Astrocyte (in vitro differentiated cells and primary cell): ENCODE results near the gene CIB1. TPM values are rescaled to one million over a fixed set of nuclear protein-coding genes. Genes with fewer than 3 reads are reported as not detected.

Source experiments
- DNase-seq: peaks from one replicate; pipeline ENCODE4 v3.0.0-alpha.2; 2010; ENCODE audit warnings: low read depth
- FAIRE-seq: peaks from 2 replicates; lab custom pipeline; 2011; peaks lifted over from hg19 to GRCh38; lab: Jason Lieb, UNC
- H2AFZ ChIP-seq: 2 replicates; pipeline ENCODE4 v1.6.0; 2012; ENCODE audit warnings: low read depth, low read length, inconsistent platforms
- H3K27ac ChIP-seq: 2 replicates; pipeline ENCODE4 v1.5.1; 2011; ENCODE audit warnings: low read depth, low read length, inconsistent platforms
- H3K27me3 ChIP-seq: 2 replicates; pipeline ENCODE4 v1.6.0; 2011; ENCODE audit warnings: low read length, inconsistent platforms; ENCODE audit not compliant: insufficient read depth
- H3K36me3 ChIP-seq: 2 replicates; pipeline ENCODE4 v1.5.1; 2011; ENCODE audit warnings: low read length, inconsistent platforms; ENCODE audit not compliant: insufficient read depth
- H3K4me1 ChIP-seq: 2 replicates; pipeline ENCODE4 v1.5.1; 2011; ENCODE audit warnings: low read length, inconsistent platforms; ENCODE audit not compliant: insufficient read depth
- H3K4me2 ChIP-seq: 2 replicates; pipeline ENCODE4 v1.6.0; 2012; ENCODE audit warnings: low read length, inconsistent platforms
- H3K4me3 ChIP-seq: 2 replicates; pipeline ENCODE4 v1.5.1; 2011; ENCODE audit warnings: low read depth, mild to moderate bottlenecking, low read length, inconsistent platforms; ENCODE audit not compliant: insufficient read depth
- H3K79me2 ChIP-seq: 2 replicates; pipeline ENCODE4 v1.6.0; 2012; ENCODE audit warnings: mild to moderate bottlenecking, low read length, inconsistent platforms; ENCODE audit not compliant: insufficient read depth
- H3K9ac ChIP-seq: 2 replicates; pipeline ENCODE4 v1.6.0; 2012; ENCODE audit warnings: mild to moderate bottlenecking, low read length, inconsistent platforms
- H3K9me3 ChIP-seq: 2 replicates; pipeline ENCODE4 v1.5.1; 2012; ENCODE audit warnings: low read depth, mild to moderate bottlenecking, low read length, inconsistent platforms; ENCODE audit not compliant: insufficient read depth
- H4K20me1 ChIP-seq: 2 replicates; pipeline ENCODE4 v1.6.0; 2012; ENCODE audit warnings: low read length, inconsistent platforms; ENCODE audit not compliant: insufficient read depth
- H3K27ac Mint-ChIP-seq: one replicate; pipeline ENCODE4 v1.8.0; 2021; ENCODE audit warnings: mild to moderate bottlenecking, mixed read lengths; ENCODE audit not compliant: unreplicated experiment
- H3K27me3 Mint-ChIP-seq: one replicate; pipeline ENCODE4 v1.8.0; 2021; ENCODE audit warnings: low read depth, mixed read lengths; ENCODE audit not compliant: unreplicated experiment
- H3K36me3 Mint-ChIP-seq: one replicate; pipeline ENCODE4 v1.8.0; 2021; ENCODE audit warnings: low read depth, mixed read lengths; ENCODE audit not compliant: unreplicated experiment
- H3K4me1 Mint-ChIP-seq: one replicate; pipeline ENCODE4 v1.8.0; 2021; ENCODE audit warnings: low read depth, mixed read lengths; ENCODE audit not compliant: unreplicated experiment
- H3K4me3 Mint-ChIP-seq: one replicate; pipeline ENCODE4 v1.8.0; 2021; ENCODE audit warnings: mild to moderate bottlenecking, moderate library complexity, mixed read lengths; ENCODE audit not compliant: unreplicated experiment
- H3K9me3 Mint-ChIP-seq: one replicate; pipeline ENCODE4 v1.8.0; 2021; ENCODE audit warnings: mild to moderate bottlenecking, mixed read lengths; ENCODE audit not compliant: unreplicated experiment
- EZH2 ChIP-seq: IDR thresholded peaks from 2 replicates; pipeline ENCODE4 v1.6.1; 2012; ENCODE audit warnings: mild to moderate bottlenecking, low read length, inconsistent platforms; ENCODE audit not compliant: insufficient read depth
- total RNA-seq: library from RNA; stranded (reverse); gene quantifications from 2 replicates; pipeline ENCODE4 v1.2.1, GENCODE V29; 2021
- TF ChIP-seq, protein P1 (sequence below): IDR thresholded peaks from 2 replicates; pipeline ENCODE4 v1.5.1; 2011; ENCODE audit warnings: low read depth, mild to moderate bottlenecking, inconsistent platforms, low read length, moderate library complexity; ENCODE audit not compliant: insufficient read depth

Gene CIB1
- total RNA-seq, 1 donor from 2014 or later, result 49.6 TPM

DNA sequence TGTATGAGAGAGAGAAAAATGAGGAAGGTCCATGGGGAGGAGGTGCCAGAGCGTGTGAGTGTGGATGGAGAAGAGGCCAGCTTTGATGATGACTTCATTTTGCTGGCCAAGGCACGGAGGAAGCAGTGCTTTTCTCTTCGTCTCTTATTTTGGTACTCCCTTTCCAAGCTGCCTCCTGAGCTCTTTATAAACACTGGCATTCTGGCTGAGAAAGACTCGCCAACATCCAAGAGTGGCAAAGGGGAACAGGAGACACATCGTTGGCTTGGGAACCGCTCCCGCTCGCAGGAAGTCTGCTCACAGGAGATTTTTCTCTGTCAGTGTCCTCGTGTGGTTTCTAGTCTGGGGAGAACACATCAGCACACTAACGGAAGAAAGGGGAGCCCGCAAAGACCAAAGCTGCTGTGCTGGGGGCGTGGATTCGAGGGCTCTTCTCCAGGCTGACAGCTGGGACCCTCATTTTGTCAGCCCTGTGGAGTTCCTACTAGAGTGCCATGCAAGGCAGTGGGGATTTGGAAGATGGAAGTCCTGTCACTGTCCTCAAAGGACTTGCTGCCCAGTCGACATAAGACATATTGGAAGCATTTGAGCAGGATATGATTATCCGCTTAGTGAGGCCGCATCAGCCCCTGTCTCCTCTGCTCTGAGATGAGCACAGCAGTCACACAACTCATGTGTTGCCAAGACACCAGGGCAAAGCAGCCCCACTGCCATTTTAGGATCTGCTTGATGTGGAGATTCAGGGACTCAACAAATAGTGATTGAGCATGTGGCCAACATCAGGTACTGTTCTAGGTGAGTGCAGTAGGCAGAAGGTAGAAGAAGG, 40.6 kb downstream of the CIB1 start:
- Mint-ChIP-seq H3K4me1 (no peaks in the 10 kb centered on the region), H3K4me3 (no peak overlapping the region), H3K9me3 (no peaks in the 10 kb centered on the region), H3K27ac (no peak overlapping the region), H3K36me3 (no peaks in the 10 kb centered on the region), H3K27me3 (peaks cover 9% of the 10 kb centered on the region)
- Histone ChIP-seq H4K20me1 (no peaks in the 10 kb centered on the region), H3K27ac (no peak overlapping the region), H3K9ac (no peak overlapping the region), H3K79me2 (no peaks in the 10 kb centered on the region), H2AFZ (peak overlapping the region; percentile 68), H3K4me2 (peak overlapping the region; percentile 21), H3K4me1 (no peaks in the 10 kb centered on the region), H3K36me3 (no peaks in the 10 kb centered on the region), H3K9me3 (no peaks in the 10 kb centered on the region), H3K4me3 (no peak overlapping the region), H3K27me3 (no peaks in the 10 kb centered on the region)
- FAIRE-seq (no peak), DNase-seq (no peak)
- TF ChIP-seq, protein P1, sequence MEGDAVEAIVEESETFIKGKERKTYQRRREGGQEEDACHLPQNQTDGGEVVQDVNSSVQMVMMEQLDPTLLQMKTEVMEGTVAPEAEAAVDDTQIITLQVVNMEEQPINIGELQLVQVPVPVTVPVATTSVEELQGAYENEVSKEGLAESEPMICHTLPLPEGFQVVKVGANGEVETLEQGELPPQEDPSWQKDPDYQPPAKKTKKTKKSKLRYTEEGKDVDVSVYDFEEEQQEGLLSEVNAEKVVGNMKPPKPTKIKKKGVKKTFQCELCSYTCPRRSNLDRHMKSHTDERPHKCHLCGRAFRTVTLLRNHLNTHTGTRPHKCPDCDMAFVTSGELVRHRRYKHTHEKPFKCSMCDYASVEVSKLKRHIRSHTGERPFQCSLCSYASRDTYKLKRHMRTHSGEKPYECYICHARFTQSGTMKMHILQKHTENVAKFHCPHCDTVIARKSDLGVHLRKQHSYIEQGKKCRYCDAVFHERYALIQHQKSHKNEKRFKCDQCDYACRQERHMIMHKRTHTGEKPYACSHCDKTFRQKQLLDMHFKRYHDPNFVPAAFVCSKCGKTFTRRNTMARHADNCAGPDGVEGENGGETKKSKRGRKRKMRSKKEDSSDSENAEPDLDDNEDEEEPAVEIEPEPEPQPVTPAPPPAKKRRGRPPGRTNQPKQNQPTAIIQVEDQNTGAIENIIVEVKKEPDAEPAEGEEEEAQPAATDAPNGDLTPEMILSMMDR, result no peak
- TF ChIP-seq EZH2, result no peak

DNA sequence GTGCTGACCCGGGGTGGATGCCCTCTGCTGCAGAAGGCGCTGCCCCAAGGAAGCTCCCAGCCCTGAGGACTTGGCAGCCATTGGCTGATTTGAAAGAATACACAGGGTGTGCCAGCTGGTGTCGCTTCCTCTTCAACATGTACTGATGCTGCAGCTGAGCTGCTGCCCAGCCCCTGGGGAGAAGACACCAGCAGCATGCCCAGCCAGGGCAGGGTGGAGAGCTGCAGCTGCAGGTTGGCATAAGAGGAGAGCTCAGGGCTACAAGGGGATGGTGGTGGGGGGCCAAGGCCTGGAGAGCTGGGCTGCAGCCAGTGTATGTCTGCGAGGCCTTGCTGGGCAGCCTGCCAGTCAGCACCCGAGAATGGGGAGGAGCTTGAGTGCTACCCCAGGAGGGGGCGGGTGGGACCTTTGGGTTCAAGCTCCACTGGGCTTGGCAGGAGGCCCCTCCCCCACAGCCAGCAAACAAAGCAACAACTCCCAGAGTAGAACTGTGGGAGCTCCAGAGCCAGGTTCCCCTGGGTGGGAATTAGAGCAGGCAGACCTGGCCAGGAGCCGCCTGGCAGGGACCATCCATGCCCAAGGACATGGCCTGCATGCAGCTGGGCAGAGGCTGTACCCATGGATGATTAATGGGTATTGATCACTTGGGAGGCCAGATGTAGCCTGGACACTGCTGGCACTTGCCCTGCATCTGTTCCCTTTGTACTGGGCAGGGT, 41.8 kb downstream of the CIB1 start:
- no peak for FAIRE-seq
- no peak overlapping the region for H3K4me3 Mint-ChIP-seq
- peaks cover 12% of the 10 kb centered on the region for H3K27me3 Mint-ChIP-seq
- no peaks in the 10 kb centered on the region for H3K36me3 Mint-ChIP-seq
- DNase-seq, result no peak
- no peaks in the 10 kb centered on the region for H3K4me1 Mint-ChIP-seq
- Histone ChIP-seq H3K4me2 (no peak overlapping the region), H4K20me1 (no peaks in the 10 kb centered on the region), H3K27me3 (no peaks in the 10 kb centered on the region), H2AFZ (no peak overlapping the region), H3K36me3 (no peaks in the 10 kb centered on the region), H3K79me2 (no peaks in the 10 kb centered on the region), H3K27ac (no peak overlapping the region), H3K9ac (no peak overlapping the region), H3K9me3 (no peaks in the 10 kb centered on the region), H3K4me3 (no peak overlapping the region), H3K4me1 (no peaks in the 10 kb centered on the region)
- TF ChIP-seq, protein P1, result no peak
- TF ChIP-seq EZH2, result no peak
- H3K9me3 Mint-ChIP-seq, result no peaks in the 10 kb centered on the region
- no peak overlapping the region for H3K27ac Mint-ChIP-seq
